Endothelial cell of umbilical vein (primary cell): ENCODE measurements around the gene MTCH1. TPM values are rescaled to one million over a fixed set of nuclear protein-coding genes. Genes with fewer than 3 reads are reported as not detected.

Experiments
- BruUV-seq: library from RNA; stranded (reverse); fragments of 400-500 nt; replicated peaks from 2 replicates; lab custom pipeline; 2021; lab: Mats Ljungman, UMichigan
- CTCF ChIA-PET: fragments of 300-600, 350-600 bp; sonication (Branson Sonifier 250); formaldehyde crosslinking; loops from one replicate; lab custom pipeline; 2021; ENCODE audit warnings: antibody characterized with exemption, inconsistent platforms; lab: Charles Lee
- POLR2A ChIA-PET: fragments of 300-600, 350-600 bp; sonication (Branson Sonifier 250); formaldehyde crosslinking; loops from one replicate; lab custom pipeline; 2021; ENCODE audit warnings: antibody characterized with exemption, inconsistent platforms; lab: Charles Lee
- DNase-seq: peaks from one replicate; pipeline ENCODE4 v3.0.0-alpha.2; 2011; ENCODE audit warnings: low read depth, low spot score
- FAIRE-seq: peaks from 2 replicates; lab custom pipeline; 2011; peaks lifted over from hg19 to GRCh38; lab: Jason Lieb, UNC
- H2AFZ ChIP-seq: 2 replicates; pipeline ENCODE4 v1.6.0; 2012; ENCODE audit warnings: low read depth, low read length, control low read depth, inconsistent platforms
- H3K27ac ChIP-seq: 2 replicates; pipeline ENCODE4 v1.5.1; 2011; ENCODE audit warnings: low read depth, mild to moderate bottlenecking, control low read depth, low read length, moderate library complexity; ENCODE audit not compliant: insufficient read depth
- H3K27me3 ChIP-seq, 2 experiments: 2 replicates each; pipeline versions ENCODE4 v1.6.0 to v1.6.1; 2011; ENCODE audit warnings: low read length in 2 of 2, mixed read lengths in 1 of 2; ENCODE audit not compliant: control insufficient read depth in 2 of 2, insufficient read depth in 2 of 2
- H3K36me3 ChIP-seq, 2 experiments: 2 replicates in 1 of 2; 3 replicates in 1 of 2; pipeline ENCODE4 v1.5.1; 2011; ENCODE audit warnings: low read length in 2 of 2, mild to moderate bottlenecking in 1 of 2, moderate library complexity in 1 of 2; ENCODE audit not compliant: control insufficient read depth in 2 of 2, insufficient read depth in 2 of 2; ENCODE audit errors: extremely low read depth in 1 of 2
- H3K4me1 ChIP-seq: 3 replicates; pipeline ENCODE4 v1.5.1; 2011; ENCODE audit warnings: mild to moderate bottlenecking, low read length; ENCODE audit not compliant: control insufficient read depth, insufficient read depth; ENCODE audit errors: extremely low read depth
- H3K4me2 ChIP-seq: 2 replicates; pipeline ENCODE4 v1.6.1; 2011; ENCODE audit warnings: low read length, control low read depth, mixed read lengths; ENCODE audit not compliant: insufficient read depth
- H3K4me3 ChIP-seq, 3 experiments: fragments of 200-600 bp in 1 of 3; sonication (generic), shearing (Covaris generic) in 1 of 3; replicated peaks in 1 of 3; 2 replicates each; pipeline ENCODE4 v1.5.1; 2011 to 2016; ENCODE audit warnings: control low read depth in 3 of 3, low read length in 3 of 3, mild to moderate bottlenecking in 2 of 3, inconsistent platforms in 1 of 3, low read depth in 1 of 3, moderate library complexity in 1 of 3; ENCODE audit not compliant: insufficient read depth in 1 of 3
- H3K79me2 ChIP-seq: 2 replicates; pipeline ENCODE4 v1.6.0; 2012; ENCODE audit warnings: low read length, inconsistent platforms; ENCODE audit not compliant: control insufficient read depth, insufficient read depth
- H3K9ac ChIP-seq: replicated peaks from 2 replicates; pipeline ENCODE3; 2011; ENCODE audit warnings: low read length, control low read depth; ENCODE audit not compliant: insufficient read depth; ENCODE audit errors: extremely low read depth
- H3K9me1 ChIP-seq: replicated peaks from 3 replicates; pipeline ENCODE4 v1.6.0; 2011; ENCODE audit warnings: mild to moderate bottlenecking, low read length; ENCODE audit not compliant: control insufficient read depth, insufficient read depth; ENCODE audit errors: extremely low read depth
- H3K9me3 ChIP-seq: replicated peaks from 2 replicates; pipeline ENCODE4 v1.5.1; 2012; ENCODE audit warnings: low read length, inconsistent platforms; ENCODE audit not compliant: control insufficient read depth, insufficient read depth
- H4K20me1 ChIP-seq: replicated peaks from 2 replicates; pipeline ENCODE3; 2011; ENCODE audit warnings: mild to moderate bottlenecking, low read length; ENCODE audit not compliant: control insufficient read depth, insufficient read depth; ENCODE audit errors: extremely low read depth
- EZH2 ChIP-seq: IDR thresholded peaks from 2 replicates; pipeline ENCODE4 v1.6.1; 2012; ENCODE audit warnings: borderline replicate concordance, low read depth, mild to moderate bottlenecking, moderate library complexity, low read length, inconsistent platforms; ENCODE audit not compliant: severe bottlenecking
- FOS ChIP-seq: IDR thresholded peaks from 2 replicates; pipeline ENCODE4 v1.6.1; 2011; ENCODE audit warnings: mild to moderate bottlenecking, low read length, moderate library complexity, borderline replicate concordance; ENCODE audit not compliant: insufficient read depth
- GATA2 ChIP-seq: IDR thresholded peaks from 2 replicates; pipeline ENCODE4 v1.7.0; 2011; ENCODE audit warnings: low read depth, mild to moderate bottlenecking, moderate library complexity, mixed read lengths, low read length; ENCODE audit not compliant: insufficient read length, insufficient read depth
- JUN ChIP-seq: IDR thresholded peaks from 2 replicates; pipeline ENCODE4 v1.6.1; 2011; ENCODE audit warnings: borderline replicate concordance, low read depth; ENCODE audit not compliant: insufficient read length, insufficient read depth
- MYC ChIP-seq: IDR thresholded peaks from one replicate; pipeline ENCODE4 v1.6.1; 2011; ENCODE audit warnings: mild to moderate bottlenecking, low read depth, low read length
- POLR2A ChIP-seq: IDR thresholded peaks from 2 replicates; pipeline ENCODE4 v1.6.1; 2012; ENCODE audit warnings: low read depth, mild to moderate bottlenecking, control low read depth, low read length
- POLR2AphosphoS5 ChIP-seq: IDR thresholded peaks from 2 replicates; pipeline ENCODE4 v1.6.1; 2012; ENCODE audit warnings: low read depth, mild to moderate bottlenecking, control low read depth, low read length, moderate library complexity; ENCODE audit not compliant: insufficient read depth
- dilution Hi-C: fragments of 300-500 bp; cut with MboI; formaldehyde crosslinking; loops from one replicate; pipeline ENCODE4 v1.15.0; 2019; ENCODE audit warnings: low sequenced_read_pairs; ENCODE audit not compliant: extremely low pct_ligation_motif_present
- intact Hi-C: fragments of 100-400 bp; cut with micrococcal nuclease; formaldehyde crosslinking; loops from one replicate; pipeline ENCODE4 v1.10.0; 2022
- polyA plus RNA-seq, 4 experiments: library from polyadenylated mRNA; depleted of rRNA in 3 of 4; stranded (reverse) in 3 of 4; unstranded in 1 of 4; fragments of >200 nt; gene quantifications; 2 replicates each; pipeline versions ENCODE4 v1.2.1 to v1.2.3, GENCODE V29; 2011 to 2012; ENCODE audit warnings: missing spikeins in 1 of 4
- total RNA-seq: library from RNA; stranded (reverse); gene quantifications from 2 replicates; pipeline ENCODE4 v1.2.3, GENCODE V29; 2021
- TF ChIP-seq, protein P1 (sequence below), 2 donors: IDR thresholded peaks; 1 replicate in 1 of 2; 2 replicates in 1 of 2; pipeline ENCODE4 v1.5.1; 2011; ENCODE audit warnings: low read length in 2 of 2, mild to moderate bottlenecking in 2 of 2, moderate library complexity in 2 of 2, control low read depth in 1 of 2, inconsistent platforms in 1 of 2, low read depth in 1 of 2; ENCODE audit not compliant: insufficient read depth in 1 of 2; ENCODE audit errors: extremely low read depth in 1 of 2
- TF ChIP-seq, protein P2 (sequence below): IDR thresholded peaks from 2 replicates; pipeline ENCODE4 v1.6.1; 2011; ENCODE audit not compliant: insufficient read depth, insufficient read length

MTCH1 gene
- total and polyA plus RNA-seq, 2 donors (not counting 3 experiments of a cell fraction or from before 2014, with no cell fraction given), result 218 to 228 TPM

DNA sequence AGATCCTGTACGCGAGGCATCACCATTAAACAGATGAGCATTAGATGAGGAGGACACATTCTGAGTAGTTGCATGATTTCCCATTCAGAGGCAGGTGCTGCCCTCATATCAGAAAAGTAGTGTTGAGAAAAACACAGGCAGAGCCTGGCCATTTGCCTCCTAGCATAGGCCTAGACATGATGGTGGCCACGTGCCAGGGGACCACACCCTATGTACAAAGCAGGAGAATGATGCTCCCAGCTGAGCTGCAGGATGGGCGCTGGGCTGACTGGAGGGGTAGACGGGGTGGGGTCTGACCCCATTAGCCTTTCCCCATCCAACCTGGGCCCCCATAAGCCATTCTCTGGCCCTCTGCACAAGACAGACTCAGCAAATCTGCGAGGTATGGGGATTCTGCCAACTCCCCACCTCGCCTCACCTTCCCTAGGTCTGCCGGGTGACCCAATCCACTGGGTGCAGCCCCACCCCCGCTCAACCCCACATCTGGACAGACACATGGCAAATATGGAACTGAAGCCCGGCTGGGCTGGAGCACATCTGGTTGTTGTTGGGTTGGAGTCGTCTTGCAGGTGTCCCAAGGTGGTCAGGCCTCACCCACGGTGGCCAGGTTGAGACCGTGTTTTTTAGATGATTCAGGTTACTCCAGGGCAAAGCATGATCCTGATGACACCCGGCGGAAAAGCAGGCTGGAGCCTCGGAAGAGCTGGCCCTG is 17.6 kb downstream of the MTCH1 start:
- intact Hi-C loops (no loop called here), dilution Hi-C loops (no loop called here)
- no peak for TF ChIP-seq POLR2AphosphoS5
- TF ChIP-seq, protein P1, sequence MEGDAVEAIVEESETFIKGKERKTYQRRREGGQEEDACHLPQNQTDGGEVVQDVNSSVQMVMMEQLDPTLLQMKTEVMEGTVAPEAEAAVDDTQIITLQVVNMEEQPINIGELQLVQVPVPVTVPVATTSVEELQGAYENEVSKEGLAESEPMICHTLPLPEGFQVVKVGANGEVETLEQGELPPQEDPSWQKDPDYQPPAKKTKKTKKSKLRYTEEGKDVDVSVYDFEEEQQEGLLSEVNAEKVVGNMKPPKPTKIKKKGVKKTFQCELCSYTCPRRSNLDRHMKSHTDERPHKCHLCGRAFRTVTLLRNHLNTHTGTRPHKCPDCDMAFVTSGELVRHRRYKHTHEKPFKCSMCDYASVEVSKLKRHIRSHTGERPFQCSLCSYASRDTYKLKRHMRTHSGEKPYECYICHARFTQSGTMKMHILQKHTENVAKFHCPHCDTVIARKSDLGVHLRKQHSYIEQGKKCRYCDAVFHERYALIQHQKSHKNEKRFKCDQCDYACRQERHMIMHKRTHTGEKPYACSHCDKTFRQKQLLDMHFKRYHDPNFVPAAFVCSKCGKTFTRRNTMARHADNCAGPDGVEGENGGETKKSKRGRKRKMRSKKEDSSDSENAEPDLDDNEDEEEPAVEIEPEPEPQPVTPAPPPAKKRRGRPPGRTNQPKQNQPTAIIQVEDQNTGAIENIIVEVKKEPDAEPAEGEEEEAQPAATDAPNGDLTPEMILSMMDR (IDR thresholded peaks at IDR 0.05; ENCODE audit: extremely low read depth in 1 of 2, insufficient read depth in 1 of 2, low read depth in 1 of 2, low read length in 2 of 2), result no peak
- TF ChIP-seq, protein P2, sequence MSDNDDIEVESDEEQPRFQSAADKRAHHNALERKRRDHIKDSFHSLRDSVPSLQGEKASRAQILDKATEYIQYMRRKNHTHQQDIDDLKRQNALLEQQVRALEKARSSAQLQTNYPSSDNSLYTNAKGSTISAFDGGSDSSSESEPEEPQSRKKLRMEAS, result no peak
- no peak for TF ChIP-seq FOS
- no peak for TF ChIP-seq POLR2A
- no peak for TF ChIP-seq JUN
- no peak for TF ChIP-seq GATA2
- TF ChIP-seq EZH2, result no peak
- TF ChIP-seq MYC, result no peak
- TSS peak; percentile 93 for BruUV-seq
- Histone ChIP-seq H3K4me3 (no peak overlapping the region), H3K9ac (no peak overlapping the region), H3K79me2 (no peaks in the 10 kb centered on the region), H2AFZ (no peak overlapping the region), H3K27ac (no peak overlapping the region), H3K9me3 (no peaks in the 10 kb centered on the region), H4K20me1 (no peaks in the 10 kb centered on the region), H3K9me1 (no peaks in the 10 kb centered on the region), H3K4me1 (no peaks in the 10 kb centered on the region), H3K4me2 (no peak overlapping the region), H3K36me3 (peaks cover 23 to 55% of the 10 kb centered on the region in 2 experiments), H3K27me3 (no peaks in the 10 kb centered on the region)
- ChIA-PET POLR2A (interaction anchor here (0.6 kb wide), 1 partner anchor 424 kb away, joined by 4 read pairs; no protein-coding TSS in a partner anchor), CTCF (interaction anchor here (0.8 kb wide), 1 partner anchor 50 kb away, joined by 3 read pairs; no protein-coding TSS in a partner anchor)
- no peak for FAIRE-seq
- DNase-seq, result no peak
